WERI-Rb-1 (cell line): ENCODE measurements around the gene TMEM229A.
"Not testable (repeated sequence)": the region's sequence is repeated elsewhere in the genome, so short reads cannot be mapped to it uniquely, and the experiment has no call there.

Experiments used
- DNase-seq: peaks from one replicate; pipeline ENCODE4 v3.0.0-alpha.2; 2020
- H3K27ac ChIP-seq: fragments of 250-450 bp; sonication (Bioruptor Pico); 2 replicates; pipeline ENCODE4 v1.5.1; 2020; ENCODE audit warnings: mild to moderate bottlenecking, moderate library complexity
- H3K27me3 ChIP-seq: fragments of 250-450 bp; sonication (Bioruptor Pico); 2 replicates; pipeline ENCODE4 v1.5.1; 2021; ENCODE audit warnings: mild to moderate bottlenecking, low read depth, moderate library complexity; ENCODE audit not compliant: insufficient read depth, severe bottlenecking
- H3K36me3 ChIP-seq: fragments of 250-450 bp; sonication (Bioruptor Pico); 2 replicates; pipeline ENCODE4 v1.5.1; 2020; ENCODE audit warnings: mild to moderate bottlenecking, moderate library complexity
- H3K4me3 ChIP-seq: 2 replicates; pipeline ENCODE4 v1.5.1; 2011; ENCODE audit warnings: low read depth, mild to moderate bottlenecking, control low read depth, low read length
- H3K9me3 ChIP-seq: fragments of 250-450 bp; sonication (Bioruptor Pico); 2 replicates; pipeline ENCODE4 v1.5.1; 2021; ENCODE audit warnings: mild to moderate bottlenecking, moderate library complexity; ENCODE audit not compliant: severe bottlenecking
- CTCF ChIP-seq: IDR thresholded peaks from 2 replicates; pipeline ENCODE4 v1.5.1; 2011; ENCODE audit warnings: low read depth, mild to moderate bottlenecking, control low read depth, inconsistent platforms, low read length

The TMEM229A gene

GRCh38 chr7:124032369-124033094, at the start of gene TMEM229A:
TSS of gene TMEM229A (minus strand) at chr7:124033067. CDS start at chr7:124033003, 64 bp downstream.
- TF ChIP-seq CTCF, result 0 out of 2 replicates have a peak, but pooled peaks have one; percentile 0
- DNase-seq, result peak; percentile 57
- Histone ChIP-seq H3K27ac (no peak within 1 kb of the TSS), H3K4me3 (peak within 1 kb of the TSS; percentile 71), H3K36me3 (no peaks in the 10 kb centered on the region), H3K9me3 (no peaks in the 10 kb centered on the region), H3K27me3 (peaks cover 6% of the 10 kb centered on the region)

GRCh38 chr7:124082234-124082633, 49.4 kb upstream of the TMEM229A start:
- H3K27me3 ChIP-seq, H3K9me3 ChIP-seq, H3K4me3 ChIP-seq, H3K36me3 ChIP-seq, H3K27ac ChIP-seq, DNase-seq: not testable (repeated sequence)

GRCh38 chr7:124077546-124077945, 44.7 kb upstream of the TMEM229A start:
- Histone ChIP-seq H3K4me3 (no peak overlapping the region), H3K27ac (no peak overlapping the region), H3K27me3 (no peaks in the 10 kb centered on the region), H3K36me3 (no peaks in the 10 kb centered on the region), H3K9me3 (no peaks in the 10 kb centered on the region)
- DNase-seq, result no peak
- no peak for TF ChIP-seq CTCF

GRCh38 chr7:124076841-124077240, 44.0 kb upstream of the TMEM229A start:
- DNase-seq, result no peak
- H3K9me3 ChIP-seq, result no peaks in the 10 kb centered on the region
- no peak for TF ChIP-seq CTCF
- no peak overlapping the region for H3K27ac ChIP-seq
- H3K27me3 ChIP-seq, result no peaks in the 10 kb centered on the region
- H3K36me3 ChIP-seq, result no peaks in the 10 kb centered on the region
- H3K4me3 ChIP-seq, result no peak overlapping the region

- H3K4me3 ChIP-seq, result no peak overlapping the region
- no peak overlapping the region for H3K27ac ChIP-seq
- no peak for TF ChIP-seq CTCF
- H3K36me3 ChIP-seq, result no peaks in the 10 kb centered on the region
- H3K27me3 ChIP-seq, result no peaks in the 10 kb centered on the region
- no peak for DNase-seq
- no peaks in the 10 kb centered on the region for H3K9me3 ChIP-seq
These were observed 41.1 kb upstream of the TMEM229A start for GRCh38 chr7:124074007-124074406.

GRCh38 chr7:124073310-124073645, 40.4 kb upstream of the TMEM229A start:
- Histone ChIP-seq H3K27me3 (no peaks in the 10 kb centered on the region), H3K36me3 (no peaks in the 10 kb centered on the region), H3K4me3 (no peak overlapping the region), H3K9me3 (no peaks in the 10 kb centered on the region), H3K27ac (no peak overlapping the region)
- TF ChIP-seq CTCF, result no peak
- DNase-seq, result no peak
